GM18517 (cell line): ENCODE measurements around the gene NUDT4.
"Not testable (repeated sequence)": the region's sequence is repeated elsewhere in the genome, so short reads cannot be mapped to it uniquely, and the experiment has no call there.

Experiments
- ATAC-seq: cut with Tn5 transposase; IDR thresholded peaks from one replicate; pipeline ENCODE4 v1.9.1; 2021; ENCODE audit warnings: mild to moderate bottlenecking, moderate library complexity; ENCODE audit not compliant: unreplicated experiment

The NUDT4 gene

GRCh38 chr12:93366422-93366821, 11.3 kb upstream of the NUDT4 start:
- ATAC-seq, result no peak

- ATAC-seq, result no peak
Measured at GRCh38 chr12:93368766-93369165, 9.0 kb upstream of the NUDT4 start.

GRCh38 chr12:93369505-93369904, 8.2 kb upstream of the NUDT4 start:
- ATAC-seq, result no peak

DNA sequence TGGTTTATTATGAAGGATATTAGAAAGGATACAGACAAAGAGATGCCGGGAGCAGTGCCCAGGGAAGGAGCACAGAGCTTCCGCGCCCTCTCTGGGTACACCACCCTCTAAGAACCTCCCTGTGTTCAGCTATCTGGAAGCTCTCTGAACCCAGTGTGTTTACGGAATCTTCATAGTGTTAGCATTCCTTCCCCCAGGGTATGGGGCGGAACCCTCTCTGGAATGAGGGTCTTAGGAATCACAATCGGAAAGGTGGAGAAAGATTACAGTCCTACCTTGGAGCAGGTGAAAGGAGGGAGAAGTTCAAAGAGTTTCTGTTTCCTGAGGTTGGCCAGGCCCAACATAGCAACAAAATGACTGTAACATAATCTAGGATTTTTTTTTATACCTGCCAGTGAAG, 6.8 kb upstream of the NUDT4 start:
- no peak for ATAC-seq

DNA sequence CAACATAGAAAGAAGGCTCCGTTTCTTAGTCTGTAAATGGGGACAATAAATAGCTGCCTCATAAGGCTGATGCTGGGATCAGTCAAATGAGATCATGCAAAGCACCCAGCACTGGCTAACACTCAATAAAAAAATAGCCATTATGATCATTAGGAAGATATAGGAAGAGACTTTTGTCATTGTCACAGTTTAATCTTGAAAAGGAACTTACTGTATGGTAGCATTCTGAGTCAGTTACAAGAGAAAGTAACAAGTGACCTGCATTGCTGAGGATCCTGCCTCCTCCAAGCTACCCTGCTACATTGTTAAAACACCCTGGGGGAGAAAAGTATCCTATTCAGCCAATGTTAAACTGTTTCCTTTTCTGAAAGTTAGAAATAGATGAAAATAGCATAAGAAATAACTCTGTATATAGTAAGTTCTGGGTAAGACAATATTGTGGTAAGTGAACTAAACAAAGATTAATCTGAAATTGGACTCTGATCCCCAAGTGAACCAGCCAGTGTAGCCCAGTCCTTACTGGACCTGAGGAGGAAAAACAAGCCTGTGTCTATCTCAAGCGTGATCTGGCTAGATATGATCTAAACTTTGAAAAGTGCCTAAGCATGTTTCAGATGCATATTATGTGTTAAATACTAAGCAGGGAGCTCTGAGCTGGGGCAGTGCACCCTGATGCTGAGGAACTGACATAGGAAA, 3.6 kb upstream of the NUDT4 start:
- ATAC-seq, result no peak

GRCh38 chr12:93375906-93376305, 1.8 kb upstream of the NUDT4 start:
- ATAC-seq, result no peak

- ATAC-seq, result no peak
Measured at GRCh38 chr12:93376436-93377251, 1.1 kb upstream of the NUDT4 start.

GRCh38 chr12:93378196-93378997, 672 bp downstream of the NUDT4 start:
- peak; percentile 33 for ATAC-seq

- ATAC-seq, result no peak
Measured at GRCh38 chr12:93378998-93379325, 1.2 kb downstream of the NUDT4 start.

DNA sequence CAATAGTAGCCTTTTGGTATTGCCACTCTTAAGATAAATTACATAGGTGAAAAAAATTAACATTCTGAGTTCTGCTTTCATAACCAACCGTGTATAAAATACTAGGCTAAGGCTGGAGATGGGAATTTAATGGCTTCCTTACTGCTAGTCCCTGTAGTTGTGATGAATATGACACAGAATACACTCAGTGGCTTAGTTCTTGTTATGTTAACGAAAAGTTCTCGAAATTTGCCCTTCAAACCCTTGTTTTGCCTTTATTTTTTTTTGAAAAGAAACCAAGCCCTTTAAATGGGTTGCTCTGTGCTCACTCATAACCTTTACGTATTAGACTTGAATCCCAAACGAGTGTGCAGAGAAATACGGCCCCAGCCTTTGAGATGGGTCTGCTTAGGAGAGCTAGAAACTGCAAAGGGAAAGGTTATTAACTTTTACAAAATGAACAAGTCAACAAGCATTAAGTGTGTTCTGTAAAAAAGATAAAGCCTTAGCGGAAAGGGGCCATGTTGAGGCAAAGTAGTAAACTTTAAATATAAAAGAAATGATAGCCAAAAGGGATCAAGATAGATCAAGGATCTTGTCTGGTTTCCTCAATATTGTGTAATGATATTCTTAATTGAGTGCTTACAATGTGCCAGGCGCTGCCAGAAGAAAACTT, 1.7 kb downstream of the NUDT4 start:
- no peak for ATAC-seq

- ATAC-seq, result no peak
Measured at GRCh38 chr12:93379981-93380361, 2.2 kb downstream of the NUDT4 start.

- ATAC-seq, result no peak
Measured at GRCh38 chr12:93380480-93381121, 2.9 kb downstream of the NUDT4 start.

- no peak for ATAC-seq
Measured at GRCh38 chr12:93381161-93381975, 3.6 kb downstream of the NUDT4 start.

DNA sequence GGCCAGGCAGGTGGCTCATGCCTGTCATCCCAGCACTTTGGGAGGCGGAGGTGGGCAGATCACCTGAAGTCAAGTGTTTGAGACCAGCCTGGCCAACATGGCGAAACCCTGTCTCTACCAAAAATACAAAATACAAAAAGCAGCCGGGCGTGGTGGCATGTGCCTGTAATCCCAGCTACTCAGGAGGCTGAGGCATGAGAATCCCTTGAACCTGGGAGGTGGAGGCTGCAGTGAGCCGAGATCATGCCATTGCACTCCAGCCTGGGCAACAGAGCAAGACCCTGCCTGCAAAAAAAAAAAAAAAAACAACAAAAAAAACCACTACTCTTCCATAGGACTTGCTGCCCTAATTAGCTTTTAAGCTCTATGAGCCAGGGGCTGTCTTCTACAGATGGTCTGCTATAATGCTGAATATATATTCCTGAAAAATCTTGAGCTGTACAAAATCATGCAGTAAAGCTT, 4.3 kb downstream of the NUDT4 start:
- ATAC-seq, result not testable (repeated sequence)

- no peak for ATAC-seq
Measured at GRCh38 chr12:93387780-93388179, 10.1 kb downstream of the NUDT4 start.

DNA sequence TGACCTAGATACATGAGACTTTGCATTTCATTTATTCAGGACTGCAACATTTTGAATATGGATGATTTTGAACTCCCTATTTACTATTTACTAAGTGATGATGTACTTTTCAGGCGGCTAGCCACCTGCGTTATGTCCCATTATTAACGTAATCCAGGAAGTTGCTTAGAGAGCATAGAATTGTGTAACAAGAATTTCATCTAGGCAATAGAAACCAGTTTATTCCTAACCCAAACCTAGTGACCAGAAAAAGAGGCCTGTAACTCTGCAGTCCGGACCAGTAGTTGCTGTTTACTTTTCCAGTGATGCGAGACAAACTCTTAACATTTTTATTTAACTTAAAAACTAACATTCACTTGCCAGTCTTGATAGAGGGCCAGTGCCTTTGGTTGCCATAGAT, 12.3 kb downstream of the NUDT4 start:
- ATAC-seq, result no peak

- ATAC-seq, result no peak
Measured at GRCh38 chr12:93390549-93391297, 13.0 kb downstream of the NUDT4 start.

DNA sequence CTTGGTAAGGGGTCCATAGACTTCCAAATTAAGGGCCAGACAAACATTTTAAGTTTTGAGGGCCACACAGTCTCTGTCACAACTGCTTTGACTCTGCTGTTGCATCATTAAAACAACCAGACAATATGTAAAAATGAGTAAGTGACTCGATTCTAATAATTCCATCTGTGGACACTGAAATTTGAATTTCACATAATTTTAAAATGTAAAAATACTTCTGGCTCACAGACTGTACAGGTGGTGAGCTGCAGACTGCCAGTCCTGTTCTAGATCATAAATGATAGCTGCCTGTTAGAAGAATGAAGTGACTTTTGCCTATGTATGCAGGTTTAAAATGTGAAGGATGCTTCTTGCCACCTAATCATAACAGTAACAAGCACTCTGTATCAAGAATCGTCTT, 15.7 kb downstream of the NUDT4 start:
- no peak for ATAC-seq

DNA sequence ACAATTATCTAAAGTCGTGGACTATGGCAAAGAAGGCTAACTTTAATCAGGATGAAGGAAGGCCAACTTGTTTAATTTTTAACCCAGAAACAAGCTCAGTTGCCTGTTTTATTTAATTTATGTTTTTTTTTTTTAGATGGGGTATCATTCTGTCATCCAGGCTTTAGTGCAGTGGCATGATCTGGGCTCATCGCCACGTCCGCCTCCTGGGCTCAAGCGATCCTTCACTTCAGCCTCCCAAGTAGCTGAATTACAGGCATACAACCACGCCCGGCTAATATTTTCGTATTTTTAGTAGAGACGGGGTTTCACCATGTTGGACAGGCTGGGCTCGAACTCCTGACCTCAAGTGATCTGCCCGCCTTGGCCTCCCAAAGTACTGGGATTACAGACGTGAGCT, 19.7 kb downstream of the NUDT4 start:
- no peak for ATAC-seq
